NAMALWA (cell line): Measurements from ENCODE around the gene MTG2.

Experiments
- DNase-seq: peaks from one replicate; pipeline ENCODE4 v3.0.0-alpha.2; 2015; ENCODE audit warnings: low spot score

MTG2 gene

GRCh38 chr20:62206388-62206775 lies 23.6 kb downstream of the MTG2 start:
- no peak for DNase-seq

- no peak for DNase-seq
Measured at GRCh38 chr20:62208061-62208794, 25.4 kb downstream of the MTG2 start.

- DNase-seq = no peak
Measured at GRCh38 chr20:62208795-62209755, 26.2 kb downstream of the MTG2 start.

GRCh38 chr20:62209850-62210495 lies 27.1 kb downstream of the MTG2 start:
- no peak for DNase-seq

GRCh38 chr20:62210496-62210855 lies 27.6 kb downstream of the MTG2 start:
- no peak for DNase-seq

GRCh38 chr20:62211216-62211615 lies 28.4 kb downstream of the MTG2 start:
- DNase-seq = no peak

- DNase-seq = no peak
Measured at GRCh38 chr20:62211769-62212288, 29.0 kb downstream of the MTG2 start.

GRCh38 chr20:62212299-62212698 lies 29.5 kb downstream of the MTG2 start:
- DNase-seq = no peak

- no peak for DNase-seq
Measured at GRCh38 chr20:62214067-62214466, 31.2 kb downstream of the MTG2 start.

GRCh38 chr20:62215020-62215990 lies 32.5 kb downstream of the MTG2 start:
- DNase-seq = no peak

- DNase-seq = no peak
Measured at GRCh38 chr20:62215991-62216635, 33.3 kb downstream of the MTG2 start.

- DNase-seq = peak; percentile 80
Measured at GRCh38 chr20:62216636-62217566, 34.1 kb downstream of the MTG2 start.

- peak; percentile 49 for DNase-seq
Measured at GRCh38 chr20:62217913-62218773, 35.3 kb downstream of the MTG2 start.

GRCh38 chr20:62219101-62219991 lies 36.5 kb downstream of the MTG2 start:
- no peak for DNase-seq

- DNase-seq = no peak
Measured at GRCh38 chr20:62219992-62220665, 37.3 kb downstream of the MTG2 start, which contains the start of gene HRH3. Gene HRH3 (minus strand): TSS chr20:62220278. CDS start chr20:62219970, 308 bp downstream.

GRCh38 chr20:62220666-62221568 lies 38.1 kb downstream of the MTG2 start:
- DNase-seq = no peak
